GM18505 (cell line): ENCODE results near the gene SRC.
A peak's percentile ranks its signal among the peaks of the same experiment; 100 is the strongest.

Experiments used
- ATAC-seq: cut with Tn5 transposase; IDR thresholded peaks from one replicate; pipeline ENCODE4 v1.9.1; 2021; ENCODE audit not compliant: unreplicated experiment
- POLR2A ChIP-seq: IDR thresholded peaks from 4 replicates; pipeline ENCODE4 v1.6.1; 2011; ENCODE audit warnings: borderline replicate concordance; ENCODE audit not compliant: insufficient read depth, insufficient read length; ENCODE audit errors: extremely low read depth

The SRC gene

DNA sequence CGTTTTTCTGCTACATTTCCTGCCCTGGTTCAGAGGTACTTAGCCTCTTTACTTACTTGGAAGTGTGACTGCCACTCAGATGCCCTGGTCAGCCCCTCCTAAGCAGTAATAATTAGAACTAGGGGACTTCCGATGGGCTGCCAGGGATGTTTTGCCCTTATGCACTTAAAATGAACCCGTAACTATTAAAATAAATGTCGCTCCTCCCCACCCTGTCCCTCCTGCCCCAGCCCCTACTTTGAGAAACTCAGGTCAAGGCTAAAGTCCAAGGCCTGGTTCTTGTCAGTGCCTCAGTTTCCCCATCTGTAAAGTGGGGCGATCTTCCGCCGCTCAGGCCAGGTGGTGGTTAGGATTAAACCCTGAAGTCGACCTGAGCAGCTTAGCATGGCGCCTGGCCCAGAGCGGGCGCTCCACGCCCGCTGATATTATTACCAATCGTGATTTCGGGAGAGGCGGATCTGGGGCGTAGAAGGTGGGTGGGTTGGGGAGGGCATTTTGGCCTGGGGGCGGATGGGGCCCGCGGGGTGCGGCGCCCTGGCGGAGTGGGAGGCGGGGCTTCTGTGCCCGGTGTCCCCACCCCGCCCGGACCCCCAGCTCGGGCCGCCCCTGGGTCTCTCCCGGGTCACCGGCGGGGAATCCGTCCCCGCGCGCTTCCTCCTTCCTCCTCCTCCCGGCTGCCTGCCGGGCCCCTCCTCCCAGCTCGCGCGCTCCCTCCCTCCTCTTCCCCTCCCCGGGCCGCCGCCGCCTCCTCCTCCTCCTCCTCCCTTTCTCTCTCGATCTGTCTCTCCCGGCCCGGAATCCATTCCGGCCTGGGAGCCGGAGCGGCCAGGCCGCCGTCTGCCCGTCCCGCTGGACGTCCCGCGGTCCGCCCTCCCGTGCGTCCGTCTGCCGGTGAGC lies at the start of gene SRC:
Gene SRC (plus strand): TSS at position 802 of the 897 bp plus-strand sequence. CDS start 38,014 bp downstream, outside the sequence.
- TF ChIP-seq POLR2A = peak; percentile 55
- ATAC-seq = no peak

DNA sequence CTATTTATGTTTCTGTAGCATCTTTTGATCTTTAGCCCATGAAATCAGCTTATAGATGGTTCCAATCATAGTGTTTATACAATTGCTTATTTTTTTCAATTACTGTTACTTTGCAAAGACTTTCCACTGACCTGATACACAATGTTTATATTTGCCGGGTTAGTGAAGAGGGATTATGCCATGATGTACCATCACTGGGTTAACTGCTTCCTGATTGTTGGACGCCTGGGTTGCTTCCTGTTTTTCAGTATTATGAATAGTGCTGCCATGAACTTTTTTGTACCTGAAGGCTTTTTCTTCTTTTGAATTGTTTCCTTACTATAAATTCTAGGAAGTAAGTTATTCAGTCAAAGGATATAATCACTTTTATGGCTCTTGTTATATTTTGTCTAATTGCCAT lies 49.6 kb upstream of the SRC start:
- ATAC-seq = no peak
- TF ChIP-seq POLR2A = no peak

DNA sequence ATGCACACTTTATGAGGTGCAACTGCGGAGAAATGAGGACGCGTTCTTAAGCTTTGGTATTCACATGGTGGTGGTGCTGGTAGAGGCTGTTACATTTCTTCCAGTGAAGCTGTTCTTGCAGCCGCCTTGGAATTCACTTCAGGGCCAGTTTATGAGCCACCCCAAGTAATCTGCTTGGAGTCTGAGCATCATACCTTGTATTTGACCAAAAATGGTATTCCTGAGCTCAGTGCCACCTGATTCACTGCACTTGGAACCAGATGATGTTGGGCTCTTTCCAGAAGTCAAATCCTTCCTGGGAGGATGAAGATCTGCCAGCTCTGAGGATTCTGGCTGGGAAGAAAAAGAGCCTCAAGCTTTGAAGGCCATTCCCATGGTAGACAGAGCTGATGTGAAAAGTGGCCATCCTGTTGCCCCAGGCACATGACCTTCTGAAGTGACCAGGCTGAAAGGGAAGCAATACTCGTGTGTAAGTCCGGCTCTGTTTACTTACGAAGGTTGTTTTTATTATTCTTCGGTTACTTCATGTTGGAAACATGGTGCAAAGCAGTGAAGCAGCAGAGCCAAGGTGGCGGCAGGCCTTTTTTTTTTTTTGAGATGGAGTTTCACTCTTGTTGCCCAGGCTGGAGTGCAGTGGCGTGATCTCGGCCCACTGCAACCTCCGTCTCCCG lies 48.7 kb upstream of the SRC start:
- TF ChIP-seq POLR2A = no peak
- ATAC-seq = no peak

DNA sequence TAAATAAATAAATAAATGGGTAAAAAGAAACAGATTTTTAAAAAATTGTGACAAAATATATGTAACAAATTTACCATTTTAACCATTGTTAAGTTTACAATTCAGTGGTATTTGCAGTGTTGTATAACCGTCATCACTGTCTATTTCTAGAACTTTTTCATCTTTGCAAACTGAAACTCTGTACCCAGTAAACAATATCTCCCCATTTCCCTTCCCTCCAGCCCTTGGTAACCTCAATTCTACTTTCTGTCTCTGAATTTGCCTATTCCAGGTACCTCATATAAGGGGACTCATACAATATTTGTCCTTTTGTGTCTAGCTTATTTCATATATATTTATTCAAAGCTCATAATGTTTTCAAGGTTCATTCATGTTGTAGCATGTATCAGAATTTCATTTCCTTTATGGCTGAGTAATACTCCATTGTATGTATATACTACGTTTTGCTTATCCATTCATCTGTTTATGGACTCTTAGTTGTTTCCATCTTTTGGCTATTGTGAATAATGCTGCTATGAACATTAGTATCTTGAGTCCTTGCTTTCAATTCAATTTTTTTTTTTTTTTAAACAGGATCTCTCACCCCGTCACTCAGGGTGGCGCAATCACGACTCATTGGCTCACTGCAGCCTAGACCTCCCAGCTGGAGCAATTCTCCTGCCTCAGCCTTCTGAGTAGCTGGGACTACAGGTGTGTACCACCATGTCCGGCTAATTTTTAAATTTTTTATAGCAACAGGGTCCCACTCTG lies 47.6 kb upstream of the SRC start:
- TF ChIP-seq POLR2A = no peak
- ATAC-seq = no peak

DNA sequence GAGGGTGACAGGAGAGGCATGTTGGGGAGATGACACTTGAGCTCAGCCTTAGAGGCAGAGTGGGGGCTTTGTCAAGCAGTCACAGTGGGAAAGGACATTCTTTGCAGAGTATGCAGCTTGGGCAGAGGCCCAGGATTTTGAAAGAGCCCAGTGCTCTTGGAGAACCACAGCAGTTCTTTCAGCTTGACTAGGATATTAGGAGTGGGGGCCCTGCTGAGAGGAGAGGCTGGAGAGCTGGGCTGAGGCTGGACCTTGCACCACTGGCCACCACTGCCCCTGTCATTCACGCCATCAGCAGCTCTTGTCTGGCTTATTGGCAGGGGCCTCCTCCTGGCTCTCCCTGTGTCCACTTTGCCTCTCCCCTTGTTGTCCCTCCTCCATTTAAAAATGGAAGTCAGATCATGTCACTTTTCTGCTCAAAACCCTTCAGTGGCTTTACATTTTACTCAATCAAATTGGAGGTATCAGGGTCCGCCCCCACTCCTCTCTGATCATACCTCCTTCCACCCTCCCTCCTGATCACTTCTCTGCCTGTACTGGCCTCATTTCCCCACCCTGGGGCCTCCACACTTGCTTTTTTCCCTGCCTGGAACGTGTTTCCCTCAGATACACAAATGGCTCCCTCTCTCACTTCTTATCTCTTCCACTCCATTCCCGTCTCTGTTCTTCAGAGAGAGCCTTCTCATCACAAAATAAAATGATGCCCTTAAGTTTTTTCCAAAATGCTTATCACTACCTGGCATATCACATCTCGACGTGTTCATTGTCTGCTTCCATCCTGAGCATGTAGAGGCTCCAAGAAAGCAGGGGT lies 46.0 kb upstream of the SRC start:
- TF ChIP-seq POLR2A = no peak
- no peak for ATAC-seq

DNA sequence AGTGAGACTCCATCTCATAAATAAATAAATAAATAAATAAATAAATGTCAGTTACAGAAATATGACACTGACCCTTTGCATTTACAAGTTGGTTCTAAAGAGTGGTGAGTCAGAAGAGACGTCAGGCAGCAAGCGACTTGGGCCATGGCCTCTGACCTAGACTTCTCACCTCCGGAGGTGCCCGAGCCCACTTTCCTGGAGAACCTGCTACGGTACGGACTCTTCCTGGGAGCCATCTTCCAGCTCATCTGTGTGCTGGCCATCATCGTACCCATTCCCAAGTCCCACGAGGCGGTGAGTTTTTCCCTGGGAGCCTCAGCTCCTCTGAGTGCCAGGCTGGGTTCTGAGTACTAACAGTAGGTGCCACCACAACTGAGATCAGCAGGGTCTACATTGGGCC lies 44.8 kb upstream of the SRC start:
- no peak for TF ChIP-seq POLR2A
- ATAC-seq = no peak

DNA sequence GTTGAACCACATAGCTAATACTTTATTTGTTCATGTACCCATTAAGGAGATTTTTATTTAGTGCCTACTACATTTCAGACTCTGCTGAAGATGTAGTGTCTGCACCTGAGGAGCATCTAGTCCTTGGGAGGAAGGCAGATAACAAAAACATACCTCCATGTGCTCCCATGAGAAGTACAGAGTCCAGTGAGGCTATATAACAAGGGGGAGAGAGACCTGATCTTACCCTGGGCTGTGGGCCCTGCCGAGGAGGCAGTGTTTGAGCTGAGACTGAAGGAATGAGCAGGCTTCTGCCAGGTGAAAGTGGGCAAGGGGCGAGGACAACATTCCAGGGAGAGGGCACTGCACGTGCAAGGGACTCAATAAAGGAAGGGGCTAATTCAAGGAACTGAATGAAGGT lies 44.4 kb upstream of the SRC start:
- ATAC-seq = no peak
- no peak for TF ChIP-seq POLR2A

DNA sequence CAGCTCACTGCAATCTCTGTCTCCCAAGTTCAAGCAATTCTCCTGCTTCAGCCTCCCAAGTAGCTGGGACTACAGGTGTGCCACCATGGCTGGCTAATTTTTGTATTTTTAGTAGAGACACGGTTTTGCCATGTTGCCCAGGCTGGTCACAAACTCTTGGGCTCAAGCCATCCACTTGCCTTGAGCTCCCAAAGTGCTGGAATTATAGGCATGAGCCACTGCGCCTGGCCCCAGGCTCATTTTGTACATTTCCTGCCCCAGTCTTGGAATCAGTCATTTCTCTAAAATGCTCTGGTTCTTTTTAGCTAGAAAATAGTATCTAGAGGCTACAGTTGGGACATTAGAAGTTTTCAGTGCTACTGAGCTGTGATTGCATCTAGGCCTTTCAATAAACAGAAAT lies 43.0 kb upstream of the SRC start:
- no peak for ATAC-seq
- no peak for TF ChIP-seq POLR2A

DNA sequence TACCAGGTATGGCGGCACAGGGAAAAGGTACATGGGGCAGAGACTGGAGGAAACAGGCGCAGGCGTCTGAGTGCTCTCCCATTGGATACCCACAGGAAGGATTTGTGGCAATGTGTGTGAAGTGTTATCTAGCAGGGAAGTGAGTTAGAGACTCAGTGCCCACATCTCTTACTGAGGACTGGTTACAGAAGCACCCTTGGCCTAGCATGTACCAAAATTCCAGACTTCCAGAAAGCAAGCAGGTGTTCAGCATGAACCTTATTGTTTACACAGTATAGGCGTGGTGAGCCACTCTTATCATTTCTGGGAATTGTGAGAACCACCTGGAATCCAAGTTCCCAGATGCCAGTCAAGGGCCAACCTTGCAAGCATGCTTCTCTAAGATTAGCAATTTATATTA lies 42.3 kb upstream of the SRC start:
- no peak for ATAC-seq
- no peak for TF ChIP-seq POLR2A

DNA sequence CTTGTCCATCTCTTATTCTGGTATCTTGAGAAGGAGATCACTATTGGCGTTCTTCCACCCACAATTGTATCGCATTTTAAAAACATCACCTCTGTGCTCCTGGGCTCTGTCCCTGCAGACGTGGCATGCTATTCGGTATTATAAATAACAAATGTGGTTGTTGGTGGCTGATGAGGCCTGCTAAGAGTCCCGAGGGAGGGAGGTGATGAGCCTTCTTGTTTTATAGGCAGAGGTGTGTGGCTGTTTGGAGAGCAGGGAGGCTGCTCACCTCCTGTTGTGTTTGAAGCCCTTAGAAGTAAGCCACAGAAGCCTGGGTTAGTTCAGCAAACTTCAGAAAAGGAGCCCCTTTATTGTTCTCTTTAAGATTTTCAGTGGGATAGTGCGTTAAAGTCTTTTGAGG lies 40.9 kb upstream of the SRC start:
- ATAC-seq = no peak
- TF ChIP-seq POLR2A = no peak

DNA sequence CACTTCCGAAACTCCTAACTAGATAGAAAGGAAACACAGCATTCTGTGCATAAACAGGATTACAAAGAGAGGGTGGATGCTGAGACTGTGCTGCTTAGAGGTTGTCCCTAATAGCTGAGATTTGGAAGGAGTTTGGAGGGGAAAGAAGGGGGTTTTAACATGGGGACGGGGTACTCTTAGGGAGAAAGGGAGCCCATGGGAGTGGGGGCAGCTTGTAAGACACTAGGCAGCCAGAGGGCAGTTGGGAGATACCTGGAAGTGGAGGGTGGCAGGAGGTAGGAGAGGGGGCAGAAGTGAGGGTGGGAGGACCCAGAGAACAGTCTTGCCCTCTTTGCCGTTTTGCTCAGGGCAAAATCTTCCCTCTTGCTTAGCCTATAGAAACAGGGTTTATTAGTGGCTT lies 40.1 kb upstream of the SRC start:
- ATAC-seq = no peak
- TF ChIP-seq POLR2A = no peak

DNA sequence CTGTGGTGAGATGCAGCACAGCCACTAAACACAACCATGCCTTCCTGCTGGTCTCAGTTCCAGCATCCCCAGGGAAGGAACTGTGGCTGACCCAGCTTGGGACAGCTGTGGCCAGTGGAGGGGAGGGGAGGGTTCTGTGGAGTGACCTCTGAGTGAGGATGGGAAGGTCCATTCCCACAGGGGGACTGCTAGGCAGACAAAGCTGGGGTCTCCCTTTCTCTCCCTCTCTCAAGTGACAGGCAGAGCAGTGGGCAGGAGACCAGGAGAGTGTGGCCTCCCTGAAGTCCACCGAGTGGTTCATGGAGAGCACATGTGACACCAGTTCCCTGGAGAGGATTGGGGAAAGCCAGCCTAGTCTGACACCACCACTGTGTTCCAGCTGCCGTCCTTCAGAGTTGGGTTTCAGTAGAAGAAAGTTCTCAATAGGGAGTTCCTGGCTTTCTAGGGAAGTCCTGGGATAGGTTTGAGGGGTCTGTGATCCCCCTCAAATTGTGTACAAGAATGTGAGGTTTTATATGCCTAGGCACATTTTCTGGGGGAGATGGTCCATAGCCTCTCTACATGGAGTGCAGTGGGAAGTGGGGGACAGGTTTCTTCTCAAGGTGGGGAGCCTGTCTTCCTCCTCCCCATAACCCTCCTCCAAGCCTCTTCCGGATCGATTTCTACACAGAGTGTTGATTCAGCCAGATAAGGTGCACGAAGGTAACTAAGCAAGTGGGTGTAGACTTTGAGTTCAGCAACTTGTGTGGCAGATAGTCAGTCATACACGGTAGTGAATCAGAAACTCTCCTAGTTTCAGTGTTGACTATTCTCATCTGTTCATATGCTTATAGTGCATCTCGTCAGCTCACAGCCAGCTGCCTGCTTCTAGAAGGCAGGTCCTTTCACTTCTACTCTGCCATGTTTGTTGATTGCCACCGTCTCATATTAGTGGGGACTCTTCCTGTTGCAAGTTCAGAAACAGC lies 37.6 kb upstream of the SRC start:
- ATAC-seq = peak; percentile 76
- TF ChIP-seq POLR2A = no peak
